ENCODE measurements around the gene MAP3K14.
"Not testable (repeated sequence)": the region's sequence is repeated elsewhere in the genome, so short reads cannot be mapped to it uniquely, and the experiment has no call there.

MAP3K14 gene

DNA sequence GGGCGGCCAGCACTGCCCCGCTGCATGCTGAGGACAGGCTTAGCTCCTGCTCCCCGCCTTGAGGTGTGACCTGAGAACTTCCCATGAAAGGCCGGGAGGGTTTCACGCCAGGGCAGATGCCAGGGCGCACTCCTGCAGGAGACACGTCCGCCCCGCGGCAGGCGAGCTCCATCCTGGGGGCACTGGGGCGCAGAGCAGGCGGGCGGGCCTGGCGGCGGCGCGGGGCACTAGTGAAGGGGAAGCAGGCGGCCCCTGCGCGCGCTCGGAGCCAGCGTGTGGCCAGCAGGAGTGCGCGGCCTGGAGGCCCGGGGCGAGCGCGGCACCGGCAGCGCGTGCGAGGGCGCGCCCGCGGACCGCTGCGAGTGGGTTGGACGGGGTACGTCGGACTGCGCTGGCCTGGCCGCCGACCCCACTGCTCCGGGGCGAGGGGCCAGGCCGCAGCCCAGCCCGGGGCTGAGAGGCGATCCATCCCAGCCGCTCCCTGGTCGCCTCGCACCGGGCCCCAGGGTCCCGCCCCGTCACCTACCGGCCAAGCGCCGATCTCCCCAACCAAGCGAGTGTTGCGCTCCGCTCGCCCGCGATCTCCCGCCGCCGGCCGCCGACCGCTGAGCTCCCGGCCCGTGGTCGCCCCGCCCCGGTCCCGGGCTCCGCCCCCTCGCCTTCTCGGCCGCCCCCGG lies at the start of gene MAP3K14:
Gene MAP3K14, minus strand, starts transcription at position 587 of the 677 bp plus-strand sequence. CDS start 26,275 bp downstream, outside the sequence.
- DNase-seq: peak in 1 of 2 experiments; percentile 49

DNA sequence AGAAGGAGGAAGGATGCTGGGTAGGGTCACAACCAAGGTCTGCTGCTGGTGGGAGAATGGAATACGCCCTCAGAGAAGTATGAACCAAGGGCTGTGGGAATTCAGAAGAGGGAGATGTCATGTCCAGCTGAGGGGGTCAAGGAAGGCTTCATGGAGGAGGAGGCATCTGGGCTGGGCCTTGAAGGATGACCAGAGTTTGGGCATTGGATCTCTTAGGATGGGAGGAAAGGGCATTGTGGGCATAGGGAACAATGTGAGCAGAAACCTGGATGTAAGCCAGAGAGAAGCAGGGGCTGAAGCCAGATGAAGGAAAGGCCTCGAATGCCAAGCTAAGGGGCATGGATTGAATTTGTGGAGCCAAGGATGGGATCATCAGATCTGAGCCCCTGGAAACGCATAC lies 49.2 kb upstream of the MAP3K14 start:
- no peak for DNase-seq

DNA sequence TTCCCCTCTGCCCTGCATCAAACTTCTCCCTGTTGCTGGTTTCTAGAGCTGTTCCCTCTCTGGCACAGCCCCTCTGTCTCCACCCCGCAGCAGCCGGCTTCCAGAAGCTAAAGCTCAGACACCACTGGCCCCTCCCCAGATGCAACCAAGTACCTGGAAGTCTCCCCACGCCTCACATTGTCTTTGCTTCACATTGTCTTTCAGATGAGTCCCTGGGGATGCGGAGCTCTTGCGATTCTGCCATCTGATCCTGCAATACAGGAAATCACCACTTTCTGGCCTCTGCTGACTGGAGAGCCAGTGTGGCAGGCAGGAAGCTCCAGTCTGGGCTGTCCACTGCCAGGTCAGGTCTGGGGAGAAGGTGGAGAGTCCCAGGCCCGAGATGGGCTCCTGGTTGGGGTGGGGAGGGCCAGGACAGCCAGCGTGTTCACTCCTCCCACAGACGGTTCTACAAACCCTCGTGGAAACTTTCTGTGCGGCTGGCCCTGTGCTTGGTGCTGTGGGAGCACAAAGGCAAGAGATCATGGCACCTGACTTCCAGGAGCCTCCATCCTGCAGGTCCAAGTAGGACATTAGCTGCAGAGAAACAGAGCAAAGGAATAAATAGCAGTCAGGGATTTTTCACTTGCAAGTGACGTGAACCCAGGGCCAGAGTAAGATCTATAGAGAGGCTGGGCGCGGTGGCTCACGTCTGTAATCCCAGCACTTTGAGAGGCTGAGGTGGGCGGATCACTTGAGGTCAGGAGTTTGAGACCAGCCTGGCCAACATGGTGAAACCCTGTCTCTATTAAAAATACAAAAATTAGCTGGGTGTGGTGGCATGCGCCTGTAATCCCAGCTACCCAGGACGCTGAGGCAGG lies 47.9 kb upstream of the MAP3K14 start:
- DNase-seq: peak in 1 of 2 experiments; percentile 16

DNA sequence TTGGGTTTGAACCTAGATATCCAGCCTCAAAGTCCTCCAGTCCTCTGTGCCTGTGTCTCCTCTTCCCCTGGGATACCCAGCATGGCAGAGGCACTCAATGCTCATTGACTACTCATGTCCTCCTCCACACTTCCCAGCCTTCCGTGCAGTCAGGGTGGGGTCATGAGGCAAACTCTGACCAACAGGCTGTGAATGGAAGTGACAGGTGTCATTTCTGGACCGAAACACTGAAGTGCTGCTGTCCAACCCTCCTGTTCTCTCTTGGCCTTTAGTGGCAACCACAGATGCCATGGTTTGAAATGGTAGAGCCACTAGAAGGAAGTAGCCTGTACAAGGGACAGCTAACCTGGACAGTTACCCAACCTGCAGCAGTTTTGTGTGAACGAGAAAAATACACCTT lies 46.7 kb upstream of the MAP3K14 start:
- no peak for DNase-seq

DNA sequence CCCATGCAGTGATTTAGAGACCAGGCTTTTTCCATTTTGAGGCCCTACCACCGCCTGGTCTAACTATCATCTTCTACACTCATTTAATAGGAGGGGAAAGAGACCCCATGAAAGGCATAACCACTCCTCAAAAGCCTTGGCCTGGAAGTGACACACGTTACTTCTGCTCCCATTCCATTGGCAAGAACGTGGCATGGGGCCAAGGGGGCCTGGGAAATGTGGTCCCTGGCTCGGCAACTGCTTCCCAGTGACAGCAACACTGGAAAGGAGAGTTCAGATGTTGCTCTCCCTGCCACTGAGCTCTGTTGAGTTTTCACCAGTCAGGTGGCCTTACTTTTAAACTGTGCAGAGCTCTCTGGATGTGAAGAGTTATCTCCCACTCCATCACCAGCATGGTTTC lies 45.2 kb upstream of the MAP3K14 start:
- no peak for DNase-seq

DNA sequence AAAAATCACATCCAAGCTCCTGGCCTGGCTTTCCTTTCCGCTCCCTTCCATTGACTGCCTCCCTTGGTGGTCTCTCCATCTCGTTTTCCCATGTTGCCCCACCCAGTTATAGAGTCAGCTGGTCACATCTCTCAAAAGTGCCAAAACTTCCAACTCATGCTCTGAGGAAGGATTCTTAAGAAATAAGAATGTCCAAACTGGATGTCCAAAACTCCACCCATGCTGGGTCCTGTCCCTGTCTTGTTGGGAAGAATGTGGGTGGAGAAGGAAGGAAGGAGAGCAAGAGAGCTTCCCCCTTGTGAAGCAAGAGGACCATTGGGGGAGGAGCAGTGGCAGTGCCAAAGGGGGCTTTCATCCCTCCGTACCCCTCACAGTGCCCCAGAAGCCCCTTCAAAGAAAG lies 44.6 kb upstream of the MAP3K14 start:
- no peak for DNase-seq

DNA sequence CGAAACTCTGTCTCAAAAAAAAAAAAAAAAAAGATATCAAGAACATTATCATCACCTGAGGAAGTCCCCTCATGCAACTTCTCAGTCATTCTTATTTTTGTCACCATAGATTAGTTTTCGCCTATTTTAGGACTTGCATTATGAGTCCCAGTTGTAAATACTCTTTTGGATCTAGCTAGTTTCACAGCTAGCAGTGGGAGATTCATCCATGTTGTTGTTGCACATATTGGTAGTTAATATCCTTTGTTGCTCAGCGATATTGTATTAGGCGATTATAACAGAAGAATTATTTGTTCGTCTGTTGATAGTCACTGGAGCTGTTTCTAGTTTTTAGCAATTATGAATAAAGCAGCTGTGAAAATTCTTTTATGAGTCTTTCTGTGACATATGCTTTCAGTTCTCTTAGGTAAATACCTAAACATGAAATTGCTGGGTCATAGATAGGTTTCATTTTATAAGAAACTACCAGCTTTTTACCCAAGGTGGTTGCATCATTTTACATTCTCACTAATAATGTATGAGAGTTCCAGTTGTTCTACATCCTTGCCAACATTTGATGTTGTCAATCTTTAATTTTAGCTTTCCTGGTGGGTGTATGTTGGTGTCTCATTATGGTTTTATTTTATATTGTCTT lies 40.7 kb upstream of the MAP3K14 start:
- DNase-seq: no peak

DNA sequence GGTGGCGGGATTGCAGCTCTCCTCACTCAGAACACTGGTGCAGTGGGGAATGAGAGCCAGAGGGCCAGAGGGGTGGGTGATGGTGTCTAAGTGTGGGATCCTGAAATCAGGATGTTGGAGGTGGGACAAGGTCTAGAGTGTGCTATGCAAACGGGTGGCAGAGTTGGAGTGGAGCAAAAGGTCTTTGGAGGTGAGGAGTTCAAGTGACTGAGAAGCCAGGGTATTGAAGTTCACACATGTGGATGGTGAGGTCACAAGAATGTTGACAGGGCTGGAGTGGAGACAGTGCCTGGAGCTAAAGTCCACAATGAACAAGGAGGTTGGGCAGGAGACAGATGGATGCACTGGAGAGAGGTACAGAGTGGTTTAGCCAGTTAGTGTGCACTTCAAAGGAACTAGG lies 38.3 kb upstream of the MAP3K14 start:
- no peak for DNase-seq

DNA sequence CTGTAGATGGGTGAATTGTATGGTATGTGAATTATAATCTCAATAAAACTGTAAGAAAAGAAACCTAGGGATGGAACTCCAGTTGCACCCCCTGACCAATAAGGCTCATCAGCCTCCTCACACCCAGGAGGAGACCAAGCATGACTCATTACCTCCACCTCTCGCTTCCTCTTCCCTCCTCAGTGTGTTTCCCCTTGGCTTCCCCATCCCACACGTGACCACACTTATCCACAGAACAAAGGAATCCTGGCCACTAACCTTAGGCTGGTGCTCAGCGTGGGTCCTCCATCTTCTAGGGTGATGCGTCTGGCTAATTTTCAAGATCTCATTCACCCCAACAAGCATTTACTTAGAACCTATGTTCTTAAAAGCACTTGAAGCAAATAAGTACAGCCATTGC lies 36.2 kb upstream of the MAP3K14 start:
- no peak for DNase-seq

DNA sequence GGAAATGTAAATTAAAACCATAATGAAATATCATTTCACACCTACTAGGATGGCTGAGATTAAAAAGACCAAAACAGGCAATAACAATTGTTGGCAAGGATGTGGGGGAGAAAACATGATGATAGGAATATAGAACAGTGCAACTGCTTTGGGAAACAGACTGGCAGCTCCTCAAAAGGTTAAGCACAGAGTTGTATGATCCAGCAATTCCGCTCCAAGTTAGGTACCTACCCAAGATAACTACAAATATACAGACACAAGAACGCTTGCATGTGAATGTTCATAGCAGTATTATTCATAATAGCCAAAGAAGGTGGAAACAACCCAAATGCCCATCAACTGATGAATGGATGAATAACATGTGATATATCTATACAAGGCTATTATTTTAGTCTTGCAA lies 35.0 kb upstream of the MAP3K14 start:
- DNase-seq: no peak

DNA sequence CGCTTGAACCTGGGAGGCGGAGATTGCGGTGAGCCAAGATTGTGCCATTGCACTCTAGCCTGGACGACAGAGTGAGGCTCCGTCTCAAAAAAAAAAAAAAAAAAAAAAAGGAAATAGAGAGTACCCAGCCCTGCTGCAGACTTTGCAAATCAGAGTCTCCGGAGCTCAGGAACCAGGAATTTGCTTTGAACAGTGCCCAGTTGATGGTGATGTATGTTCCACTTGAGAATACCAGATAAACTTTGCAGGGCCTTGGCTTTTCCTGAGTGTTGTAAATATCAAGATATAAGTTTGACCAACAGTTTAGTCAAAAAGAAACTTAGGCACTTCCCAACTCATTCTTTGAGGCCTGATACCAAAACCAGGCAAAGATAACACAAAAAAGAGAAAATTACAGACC lies 30.6 kb upstream of the MAP3K14 start:
- no peak for DNase-seq

DNA sequence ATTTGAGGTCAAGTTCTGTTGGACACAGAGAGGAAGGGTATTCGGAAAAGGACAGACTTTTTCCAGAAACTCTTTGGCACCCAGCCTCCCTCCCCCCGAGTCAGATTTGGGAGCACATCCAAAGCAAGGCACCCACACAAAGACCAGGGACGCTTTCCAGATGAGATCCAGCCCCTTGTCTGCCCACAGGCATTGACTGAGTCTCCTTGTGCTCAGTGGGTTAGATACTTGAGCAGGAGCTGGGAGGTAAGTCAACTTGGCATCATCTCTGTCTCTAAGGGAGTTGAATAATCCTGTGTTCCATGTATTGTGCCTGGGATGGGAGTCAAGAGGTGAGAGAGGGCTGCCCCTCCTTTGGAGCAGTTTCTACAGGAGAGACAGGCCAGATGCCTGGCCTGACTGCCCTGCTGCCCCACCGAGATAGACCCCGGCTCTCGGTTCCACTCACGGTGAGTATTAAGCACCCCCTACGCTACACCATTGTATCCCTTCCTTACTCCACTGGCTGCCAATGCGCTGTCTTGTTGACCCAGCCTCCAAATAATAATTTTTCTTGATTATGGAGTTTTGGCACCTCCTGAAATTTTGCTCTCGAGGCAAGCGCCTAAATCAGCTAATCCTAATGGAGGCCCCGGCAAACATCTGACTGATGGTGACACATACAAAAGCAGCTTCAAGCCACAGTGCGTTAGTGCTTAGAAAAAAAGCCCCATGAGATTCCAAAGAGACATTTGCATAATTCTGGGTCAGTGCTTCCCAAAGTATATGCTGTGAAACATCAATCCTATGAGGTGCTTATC lies 29.6 kb upstream of the MAP3K14 start:
- DNase-seq: no peak

DNA sequence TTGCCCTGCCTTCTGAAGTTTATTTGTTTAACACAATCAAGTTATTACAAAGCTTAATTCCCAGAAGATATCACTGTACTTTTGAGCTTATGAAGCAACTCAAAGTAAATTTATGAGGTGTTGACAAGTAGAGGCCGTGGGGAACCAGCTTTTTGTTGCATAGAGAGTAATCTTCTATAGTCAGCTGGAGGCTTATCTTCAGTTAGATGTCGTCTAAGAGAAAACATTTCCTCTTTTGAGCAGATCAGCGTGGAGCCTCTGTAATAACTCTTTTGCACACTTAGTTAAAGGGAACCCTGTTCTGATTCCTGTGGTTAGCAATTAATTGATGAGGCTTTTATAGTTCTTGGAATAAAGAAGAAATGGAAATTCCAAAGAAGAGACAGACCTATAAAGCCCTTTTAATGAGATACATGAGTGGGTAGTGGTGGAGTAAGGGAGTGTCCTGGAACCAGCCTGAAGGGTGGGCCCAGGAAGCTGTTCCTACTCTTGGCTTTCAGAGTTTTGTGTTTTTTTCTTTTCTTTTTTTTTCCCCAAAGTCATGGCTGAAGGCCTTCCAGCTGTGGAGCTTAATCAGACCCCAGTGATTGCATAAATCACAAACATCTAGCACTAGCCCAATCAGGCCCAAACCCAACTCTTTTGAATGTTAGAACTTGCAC lies 28.9 kb upstream of the MAP3K14 start:
- DNase-seq: no peak

DNA sequence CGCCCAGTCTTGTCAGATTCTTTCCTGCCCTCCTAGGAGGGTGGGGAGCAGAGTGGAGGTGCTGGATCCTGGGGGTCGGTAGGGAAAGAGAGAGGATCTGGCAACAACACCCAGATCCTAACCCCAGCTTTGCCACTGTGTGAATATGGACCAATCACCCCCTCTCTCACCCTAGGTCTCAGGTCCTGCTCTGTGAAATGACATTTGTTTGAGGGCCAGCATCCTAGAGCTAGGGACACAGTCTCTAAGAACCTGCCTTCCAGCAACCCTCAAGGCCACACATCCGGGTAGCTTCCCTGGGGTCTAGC lies 28.4 kb upstream of the MAP3K14 start:
- no peak for DNase-seq

DNA sequence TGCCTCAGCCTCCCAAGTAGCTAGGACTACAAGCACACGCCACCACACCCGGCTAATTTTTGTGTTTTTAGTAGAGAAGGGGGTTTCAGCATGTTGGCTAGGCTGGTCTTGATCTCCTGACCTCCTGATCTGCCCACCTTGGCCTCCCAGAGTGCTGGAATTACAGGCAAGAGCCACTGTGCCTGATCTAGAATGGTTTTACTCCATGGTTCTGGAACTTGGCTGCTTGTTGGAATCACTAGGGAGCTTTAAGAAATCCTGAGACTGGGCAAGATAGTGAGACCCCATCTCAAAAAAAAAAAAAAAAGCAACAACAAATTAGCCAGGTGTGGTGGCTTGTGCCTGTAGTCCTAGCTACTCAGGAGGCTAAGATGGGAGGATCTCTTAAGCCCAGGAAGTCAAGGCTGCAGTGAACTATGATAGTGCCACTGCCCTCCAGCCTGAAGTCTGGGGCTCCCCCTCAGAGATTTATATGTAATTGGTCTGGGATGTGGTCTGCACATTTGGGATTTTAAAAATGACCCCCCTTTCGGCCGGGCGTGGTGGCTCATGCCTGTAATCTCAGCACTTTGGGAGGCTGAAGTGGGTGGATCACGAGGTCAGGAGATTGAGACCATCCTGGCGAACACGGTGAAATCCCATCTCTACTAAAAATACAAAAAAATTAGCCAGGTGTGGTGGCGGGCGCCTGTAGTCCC lies 27.3 kb upstream of the MAP3K14 start:
- not testable (repeated sequence) for DNase-seq

DNA sequence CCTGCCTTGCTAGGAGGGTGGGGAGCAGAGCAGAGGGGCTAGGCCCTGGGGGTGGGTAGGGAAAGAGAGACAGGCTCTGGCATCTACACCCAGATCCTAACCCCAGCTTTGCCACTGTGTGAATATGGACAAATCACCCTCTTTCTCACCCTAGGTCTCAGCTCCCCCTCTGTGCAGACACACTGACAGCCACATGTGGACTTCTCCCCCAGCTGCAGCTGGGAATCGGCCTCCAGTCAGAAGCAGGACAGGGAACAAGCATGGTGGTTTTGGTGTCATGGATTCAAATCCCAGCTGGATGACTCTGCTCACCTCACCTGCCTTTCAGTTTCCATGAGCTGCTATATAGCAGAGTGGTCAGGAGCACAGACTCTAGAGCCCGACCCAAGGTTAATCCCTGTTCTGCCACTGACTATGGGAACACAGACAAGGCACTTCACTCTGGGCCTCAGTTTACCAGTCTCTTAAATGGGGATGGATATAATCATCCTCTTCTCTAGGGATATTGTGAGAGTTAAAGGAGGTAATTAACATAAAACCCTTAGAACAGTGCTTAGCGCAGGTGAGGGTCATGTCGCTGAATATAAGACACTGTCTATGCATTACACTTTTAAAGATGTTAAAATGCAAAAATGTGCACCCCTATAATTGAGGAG lies 26.2 kb upstream of the MAP3K14 start:
- DNase-seq: no peak

DNA sequence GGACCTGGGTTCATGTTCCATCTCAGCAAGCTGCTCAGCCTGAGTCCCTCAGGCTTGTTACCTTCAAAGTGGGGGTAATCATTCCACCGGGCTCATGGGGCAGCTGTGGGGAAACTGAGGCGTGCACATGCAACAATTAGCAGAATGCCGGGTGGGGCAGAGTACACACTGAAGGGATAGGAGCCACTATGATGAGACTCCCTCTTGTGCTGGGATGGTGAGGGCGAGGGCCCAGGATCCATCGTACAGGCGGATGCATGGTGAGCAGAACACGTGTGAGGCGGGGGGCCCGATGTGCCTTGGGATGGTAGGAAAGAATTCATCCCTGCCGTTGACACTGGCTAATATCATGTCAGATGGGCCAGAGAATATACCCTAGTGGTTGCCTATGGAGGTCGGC lies 25.5 kb upstream of the MAP3K14 start:
- no peak for DNase-seq

DNA sequence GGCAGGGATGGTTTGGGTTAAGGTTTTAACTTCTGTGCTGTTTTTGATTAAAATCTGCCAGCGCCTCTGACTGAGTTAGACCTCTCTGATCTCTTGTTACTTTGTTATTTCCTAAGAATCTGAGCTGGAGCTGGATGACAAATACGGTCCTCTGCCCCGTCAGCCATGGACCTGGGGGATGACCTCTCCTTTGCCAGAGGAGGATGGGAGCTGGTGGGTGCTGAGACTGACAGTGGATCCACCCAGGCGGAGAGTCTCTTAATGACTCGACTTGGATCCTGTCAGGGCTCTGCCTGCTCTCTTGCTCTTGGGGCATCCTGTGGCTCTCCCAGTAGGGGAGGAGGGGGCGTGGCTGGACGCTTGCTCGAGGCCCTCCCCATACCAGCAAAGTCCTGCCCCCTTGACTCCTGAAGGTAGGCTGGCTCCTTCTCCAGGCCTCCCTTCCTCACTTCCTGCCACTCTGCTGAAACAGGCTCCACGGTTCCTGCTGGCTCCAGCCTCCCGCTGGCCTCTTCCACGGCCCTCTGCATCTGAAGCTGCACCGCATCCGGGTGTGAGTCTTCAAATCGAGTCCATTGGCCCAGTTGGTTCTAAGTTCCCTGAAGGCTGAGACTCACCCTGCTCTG lies 24.8 kb upstream of the MAP3K14 start:
- DNase-seq: no peak

DNA sequence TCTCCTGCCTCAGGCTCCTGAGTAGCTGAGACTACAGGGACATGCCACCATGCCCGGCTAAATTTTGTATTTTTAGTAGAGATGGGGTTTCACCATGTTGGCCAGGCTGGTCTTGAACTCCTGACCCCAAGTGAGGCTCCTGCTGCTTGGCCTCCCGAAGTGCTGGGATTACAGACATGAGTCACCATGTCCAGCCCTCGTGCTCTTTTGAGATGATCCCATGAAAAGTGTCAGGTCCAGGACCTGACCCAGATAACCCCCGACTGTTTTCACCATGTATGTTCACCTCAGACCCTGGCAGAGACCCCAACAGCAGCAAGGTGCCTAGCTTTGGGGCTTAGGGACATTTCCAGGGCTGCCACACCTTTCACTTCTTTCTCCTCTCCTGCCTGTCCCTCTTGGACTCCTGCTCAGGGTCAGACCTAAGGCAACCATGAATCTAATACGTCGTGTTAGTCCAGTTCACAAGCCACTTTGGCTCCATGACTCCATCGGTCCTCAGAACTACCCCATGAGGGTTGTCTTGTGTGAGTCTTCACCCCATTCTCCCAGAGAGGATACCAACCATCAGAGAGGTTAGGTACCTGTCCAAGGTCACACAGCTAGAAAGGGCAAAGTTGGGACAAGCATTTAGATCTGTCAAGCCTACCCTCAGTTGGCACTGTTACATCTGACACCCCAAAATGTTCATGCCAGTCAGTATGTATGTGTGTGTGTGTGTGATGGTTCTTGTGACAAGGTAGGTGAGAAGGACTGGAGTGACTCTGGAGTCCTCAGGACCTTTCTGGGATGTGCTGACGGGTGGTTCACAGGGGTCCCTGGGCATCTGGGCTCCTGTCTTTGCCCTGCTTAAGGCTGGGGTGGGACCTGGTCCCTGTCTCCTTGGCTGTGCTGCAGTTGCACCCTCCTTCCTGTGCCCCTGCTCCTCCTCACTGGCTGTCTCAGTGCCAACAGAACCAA lies 23.1 kb upstream of the MAP3K14 start:
- no peak for DNase-seq

Measured in NCI-H1930 (cell line).